Vagina (tissue), 2 donors: ENCODE results near the gene ZFYVE1.

Source experiments
- POLR2A ChIP-seq, 2 donors: fragments of 450-650 bp; IDR thresholded peaks; one replicate each; pipeline ENCODE4 v1.6.1; 2017; ENCODE audit warnings: antibody characterized with exemption in 2 of 2, mild to moderate bottlenecking in 2 of 2, moderate library complexity in 2 of 2
- POLR2AphosphoS5 ChIP-seq, 2 donors: sonication (generic); formaldehyde crosslinking; IDR thresholded peaks; one replicate each; pipeline ENCODE4 v1.9.0; 2017; ENCODE audit warnings: antibody characterized with exemption in 2 of 2, mild to moderate bottlenecking in 2 of 2, low read depth in 1 of 2; ENCODE audit not compliant: insufficient read depth in 1 of 2

DNA sequence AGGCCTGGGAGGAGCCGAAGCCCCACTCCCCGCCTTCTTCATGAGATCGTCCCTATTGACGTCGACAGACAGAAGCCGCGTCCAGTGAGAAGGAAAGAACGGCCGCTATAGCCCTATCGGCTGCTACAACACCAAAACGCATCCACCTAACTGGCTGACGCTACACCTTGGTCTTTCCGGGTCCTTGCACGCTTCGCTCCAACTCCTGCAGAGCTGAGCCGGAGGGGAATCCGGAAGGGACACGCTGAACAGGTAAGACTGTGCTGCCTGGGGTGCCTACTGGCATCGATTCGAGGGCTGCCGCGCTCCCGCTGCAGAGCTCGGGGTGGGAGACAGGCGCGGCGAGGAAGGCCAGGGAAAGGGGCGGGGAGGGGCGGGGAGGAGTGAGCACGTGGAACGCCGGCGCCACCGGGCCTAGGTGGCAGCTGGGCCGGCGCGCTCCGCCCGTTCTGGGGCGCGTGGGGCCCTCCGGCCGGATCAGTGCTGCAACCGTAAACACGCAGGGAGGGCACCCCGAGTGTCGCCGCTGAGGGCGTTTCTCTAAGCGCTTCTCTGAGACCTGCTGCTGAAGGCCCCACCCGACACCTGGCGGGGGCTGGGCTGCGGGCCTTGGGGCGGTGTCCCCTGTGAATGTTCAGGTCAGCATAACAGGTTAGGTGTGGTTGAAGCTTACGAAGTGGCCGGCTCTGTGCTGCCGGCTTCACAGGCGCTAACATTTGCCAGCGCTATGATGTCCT is 100.4 kb downstream of the ZFYVE1 start, which contains the start of gene DCAF4:
- TF ChIP-seq POLR2AphosphoS5 (IDR thresholded peaks at IDR 0.05; ENCODE audit: insufficient read depth in 1 of 2, low read depth in 1 of 2), result peak; percentile 41 to 63
- TF ChIP-seq POLR2A (IDR thresholded peaks at IDR 0.05), result no peak
